ENCODE data around the gene KDM4C. TPM values are rescaled to one million over a fixed set of nuclear protein-coding genes. Genes with fewer than 3 reads are reported as not detected.

Gene KDM4C
- total RNA-seq, 1 donor from 2014 or later, result 11.1 TPM

DNA sequence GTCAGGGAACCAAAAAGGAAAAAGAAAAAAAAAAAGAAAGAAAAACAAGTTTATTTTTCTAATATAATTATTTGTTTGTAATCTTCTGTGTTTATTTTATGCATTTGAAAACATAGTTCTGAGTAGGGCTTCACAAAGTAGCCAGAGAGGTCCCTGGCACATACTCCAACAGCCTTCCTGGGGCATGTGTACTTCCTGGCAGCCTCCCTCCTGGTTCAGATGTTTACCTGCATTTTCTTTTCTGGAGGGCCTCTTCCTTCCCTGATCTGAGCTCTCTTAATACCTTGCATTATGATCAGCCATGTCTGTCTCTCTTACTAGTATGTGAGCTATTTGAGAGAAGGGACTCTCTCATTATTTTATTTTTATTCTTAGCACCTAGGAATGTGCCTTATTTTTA lies 361.8 kb downstream of the KDM4C start:
- no peaks in the 10 kb centered on the region for H3K36me3 Mint-ChIP-seq
- H3K27me3 ChIP-seq, result no peaks in the 10 kb centered on the region
- H3K27me3 Mint-ChIP-seq (ENCODE audit: insufficient read depth, low read depth), result no peaks in the 10 kb centered on the region
- DNase-seq (ENCODE audit: low spot score), result no peak
- H3K4me3 ChIP-seq, result no peak overlapping the region
- no peak overlapping the region for H2AFZ ChIP-seq (replicated peaks)
- no peaks in the 10 kb centered on the region for H3F3A ChIP-seq (ENCODE audit: low read depth)
- H3K79me2 ChIP-seq (ENCODE audit: low read depth), result no peaks in the 10 kb centered on the region
- H4K20me1 ChIP-seq (ENCODE audit: low read depth), result no peaks in the 10 kb centered on the region
- no peaks in the 10 kb centered on the region for H3K9me3 ChIP-seq (ENCODE audit: low read depth)
- H3K36me3 ChIP-seq, result no peaks in the 10 kb centered on the region
- TF ChIP-seq EZH2phosphoT487 (IDR thresholded peaks at IDR 0.05) (no peak), EZH2 (IDR thresholded peaks at IDR 0.05) (no peak), CTCF (IDR thresholded peaks at IDR 0.05) (no peak)
- no peak overlapping the region for H3K9ac ChIP-seq
- no peak overlapping the region for H3K27ac Mint-ChIP-seq
- H3K9me3 Mint-ChIP-seq, result no peaks in the 10 kb centered on the region
- H3K4me3 Mint-ChIP-seq, result no peak overlapping the region
- H3K27ac ChIP-seq, result no peak overlapping the region
- H3K4me1 ChIP-seq, result no peaks in the 10 kb centered on the region
- no peaks in the 10 kb centered on the region for H3K4me1 Mint-ChIP-seq
- H3K4me2 ChIP-seq, result no peak overlapping the region

GRCh38 chr9:7121055-7121454 lies 363.3 kb downstream of the KDM4C start:
- H4K20me1 ChIP-seq (ENCODE audit: low read depth), result no peaks in the 10 kb centered on the region
- TF ChIP-seq CTCF (IDR thresholded peaks at IDR 0.05) (no peak), EZH2 (IDR thresholded peaks at IDR 0.05) (no peak), EZH2phosphoT487 (IDR thresholded peaks at IDR 0.05) (no peak)
- H3K4me1 ChIP-seq, result no peaks in the 10 kb centered on the region
- H3K27me3 Mint-ChIP-seq (ENCODE audit: insufficient read depth, low read depth), result no peaks in the 10 kb centered on the region
- H3K27me3 ChIP-seq, result no peaks in the 10 kb centered on the region
- H3K27ac ChIP-seq, result no peak overlapping the region
- H3K36me3 Mint-ChIP-seq, result no peaks in the 10 kb centered on the region
- H2AFZ ChIP-seq (replicated peaks), result no peak overlapping the region
- no peak overlapping the region for H3K4me3 Mint-ChIP-seq
- H3K36me3 ChIP-seq, result no peaks in the 10 kb centered on the region
- H3K4me1 Mint-ChIP-seq, result no peaks in the 10 kb centered on the region
- H3K27ac Mint-ChIP-seq, result no peak overlapping the region
- H3K9me3 ChIP-seq (ENCODE audit: low read depth), result no peaks in the 10 kb centered on the region
- no peak overlapping the region for H3K4me3 ChIP-seq
- H3K79me2 ChIP-seq (ENCODE audit: low read depth), result no peaks in the 10 kb centered on the region
- H3K4me2 ChIP-seq, result no peak overlapping the region
- no peak for DNase-seq (ENCODE audit: low spot score)
- no peaks in the 10 kb centered on the region for H3K9me3 Mint-ChIP-seq
- no peak overlapping the region for H3K9ac ChIP-seq
- no peaks in the 10 kb centered on the region for H3F3A ChIP-seq (ENCODE audit: low read depth)

- H3K9ac ChIP-seq, result no peak overlapping the region
- no peak overlapping the region for H2AFZ ChIP-seq (replicated peaks)
- Mint-ChIP-seq H3K4me3 (no peak overlapping the region), H3K27ac (no peak overlapping the region), H3K4me1 (no peaks in the 10 kb centered on the region), H3K36me3 (no peaks in the 10 kb centered on the region), H3K9me3 (no peaks in the 10 kb centered on the region), H3K27me3 (ENCODE audit: insufficient read depth, low read depth) (no peaks in the 10 kb centered on the region)
- H3K4me3 ChIP-seq, result no peak overlapping the region
- H3F3A ChIP-seq (ENCODE audit: low read depth), result no peaks in the 10 kb centered on the region
- H3K9me3 ChIP-seq (ENCODE audit: low read depth), result no peaks in the 10 kb centered on the region
- TF ChIP-seq EZH2phosphoT487 (IDR thresholded peaks at IDR 0.05) (no peak), EZH2 (IDR thresholded peaks at IDR 0.05) (no peak), CTCF (IDR thresholded peaks at IDR 0.05) (no peak)
- H3K4me2 ChIP-seq, result no peak overlapping the region
- H4K20me1 ChIP-seq (ENCODE audit: low read depth), result no peaks in the 10 kb centered on the region
- no peak for DNase-seq (ENCODE audit: low spot score)
- H3K79me2 ChIP-seq (ENCODE audit: low read depth), result no peaks in the 10 kb centered on the region
- no peaks in the 10 kb centered on the region for H3K4me1 ChIP-seq
- no peaks in the 10 kb centered on the region for H3K36me3 ChIP-seq
- H3K27me3 ChIP-seq, result no peaks in the 10 kb centered on the region
- H3K27ac ChIP-seq, result no peak overlapping the region
These were observed 363.9 kb downstream of the KDM4C start for GRCh38 chr9:7121664-7122063.

All from neural progenitor cell (in vitro differentiated cells).